OCI-LY7 (cell line): ENCODE data around the gene SPON1.

ENCODE experiments used
- CTCF ChIP-seq: fragments of 200-600 bp; sonication (generic); conservative IDR thresholded peaks from 2 replicates; pipeline ENCODE4 v1.5.1; 2014; ENCODE audit warnings: mild to moderate bottlenecking, antibody characterized with exemption, low read length, moderate library complexity, mixed read lengths
- EZH2phosphoT487 ChIP-seq: fragments of 200-600 bp; sonication (generic); IDR thresholded peaks from 2 replicates; pipeline ENCODE4 v1.6.1; 2018; ENCODE audit warnings: low read depth, borderline replicate concordance, mild to moderate bottlenecking, mixed run types, antibody characterized with exemption, low read length, moderate library complexity, mixed read lengths

GRCh38 chr11:14107050-14107430 is 144.5 kb downstream of the SPON1 start:
- TF ChIP-seq CTCF (no peak), EZH2phosphoT487 (no peak)
